ENCODE data around the gene RNF208. TPM values are rescaled to one million over a fixed set of nuclear protein-coding genes. Genes with fewer than 3 reads are reported as not detected.
A peak's percentile ranks its signal among the peaks of the same experiment; 100 is the strongest.

Gene RNF208
- total RNA-seq, 4 donors from 2014 or later = 1.2 to 4.2 (median 2.4) TPM

DNA sequence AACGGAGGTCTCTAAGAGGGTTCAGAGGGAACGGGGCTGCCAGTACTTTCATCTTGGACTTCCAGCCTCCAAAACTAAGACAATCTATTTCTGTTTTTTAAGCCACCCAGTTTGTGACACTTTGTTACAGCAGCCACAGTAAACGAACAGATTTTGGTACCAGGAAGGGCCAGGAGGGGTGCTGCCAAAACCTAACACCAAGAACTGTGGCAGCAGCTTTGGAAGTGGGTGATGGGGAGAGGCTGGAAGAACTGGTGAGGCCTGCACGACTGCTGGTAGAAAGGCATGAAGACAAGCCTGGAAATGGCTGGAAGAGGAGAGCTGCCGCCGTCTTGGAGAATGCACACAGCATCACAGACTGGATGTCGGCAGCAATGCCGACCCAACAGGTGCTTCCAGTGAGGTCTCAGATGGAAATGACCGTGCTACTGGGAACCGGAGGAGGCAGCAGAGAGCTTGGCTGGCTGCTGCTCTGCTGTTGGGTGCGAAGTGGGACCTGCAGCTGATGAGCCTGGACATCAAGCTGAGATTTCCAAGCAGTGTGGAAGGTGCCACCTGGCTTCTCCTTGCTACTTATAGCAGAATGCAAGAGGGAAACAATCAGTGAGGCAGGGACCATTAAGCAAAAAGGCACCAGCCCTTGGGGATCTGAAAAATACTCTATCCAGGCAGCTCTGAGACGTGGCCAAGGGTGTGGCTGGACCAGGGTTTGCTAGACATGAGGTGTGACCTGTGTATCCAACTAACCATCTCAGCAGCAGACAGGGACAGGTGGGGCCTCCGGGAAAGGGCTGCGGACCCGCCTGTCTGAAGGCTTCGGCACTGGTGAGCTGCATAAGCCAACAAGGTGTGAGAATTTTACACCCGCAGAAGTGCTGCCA lies 45.5 kb downstream of the RNF208 start:
- WGBS = 50% methylated on average over 12 of the region's 17 CpGs
- TF ChIP-seq EP300 (IDR thresholded peaks at IDR 0.05) (no peak), POLR2A (IDR thresholded peaks at IDR 0.05; ENCODE audit: low read depth) (no peak)
- TF ChIP-seq, protein P1, sequence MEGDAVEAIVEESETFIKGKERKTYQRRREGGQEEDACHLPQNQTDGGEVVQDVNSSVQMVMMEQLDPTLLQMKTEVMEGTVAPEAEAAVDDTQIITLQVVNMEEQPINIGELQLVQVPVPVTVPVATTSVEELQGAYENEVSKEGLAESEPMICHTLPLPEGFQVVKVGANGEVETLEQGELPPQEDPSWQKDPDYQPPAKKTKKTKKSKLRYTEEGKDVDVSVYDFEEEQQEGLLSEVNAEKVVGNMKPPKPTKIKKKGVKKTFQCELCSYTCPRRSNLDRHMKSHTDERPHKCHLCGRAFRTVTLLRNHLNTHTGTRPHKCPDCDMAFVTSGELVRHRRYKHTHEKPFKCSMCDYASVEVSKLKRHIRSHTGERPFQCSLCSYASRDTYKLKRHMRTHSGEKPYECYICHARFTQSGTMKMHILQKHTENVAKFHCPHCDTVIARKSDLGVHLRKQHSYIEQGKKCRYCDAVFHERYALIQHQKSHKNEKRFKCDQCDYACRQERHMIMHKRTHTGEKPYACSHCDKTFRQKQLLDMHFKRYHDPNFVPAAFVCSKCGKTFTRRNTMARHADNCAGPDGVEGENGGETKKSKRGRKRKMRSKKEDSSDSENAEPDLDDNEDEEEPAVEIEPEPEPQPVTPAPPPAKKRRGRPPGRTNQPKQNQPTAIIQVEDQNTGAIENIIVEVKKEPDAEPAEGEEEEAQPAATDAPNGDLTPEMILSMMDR (IDR thresholded peaks at IDR 0.05) = peak in 2 of 3 experiments; percentile 6 to 47
- peaks cover 0 to 8% (median 3%) of the 10 kb centered on the region in 4 donors for H3K4me1 ChIP-seq
- H3K36me3 ChIP-seq = peaks cover 20 to 48% (median 41%) of the 10 kb centered on the region in 4 donors
- DNase-seq (ENCODE audit: extremely low spot score) = no peak
- intact Hi-C loops (cut with DNase I) = no loop called here
- H3K27ac ChIP-seq (replicated peaks in 1 of 4) = no peak overlapping the region
- peaks cover 0 to 27% (median 0%) of the 10 kb centered on the region in 4 donors for H3K27me3 ChIP-seq
- H3K9me3 ChIP-seq = no peaks in the 10 kb centered on the region
- H3K4me3 ChIP-seq = no peak overlapping the region

DNA sequence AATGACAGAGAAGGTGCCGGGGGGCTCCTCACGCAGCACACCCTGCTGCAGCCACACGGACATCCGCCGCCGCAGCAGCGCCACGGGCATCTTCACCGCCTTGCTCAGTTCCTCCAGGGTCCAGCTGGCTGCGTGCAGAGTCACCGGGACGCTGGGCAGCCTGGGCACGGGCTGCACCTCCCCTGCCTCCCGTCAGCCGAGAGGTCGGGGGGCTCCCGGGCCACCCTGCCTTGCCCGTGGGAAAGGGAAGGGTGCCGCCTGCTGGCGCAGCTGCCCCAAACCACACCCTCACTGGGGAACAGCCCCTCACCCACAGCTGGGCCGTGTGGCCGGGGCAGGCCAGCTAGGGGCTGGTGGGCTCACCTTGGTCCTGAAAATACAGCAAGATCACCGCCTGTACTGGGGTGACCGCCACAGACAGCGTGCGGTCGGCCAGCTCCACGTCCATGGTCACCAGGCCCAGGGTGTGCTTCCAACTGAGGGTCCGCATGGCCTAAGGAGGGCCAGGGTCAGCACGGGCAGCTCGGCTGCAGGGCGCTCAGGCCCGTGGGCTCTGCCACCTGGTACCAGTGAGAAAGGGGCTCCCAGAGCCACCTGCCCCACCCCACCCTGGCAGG lies 46.6 kb downstream of the RNF208 start:
- Histone ChIP-seq H3K4me1 (peaks cover 0 to 8% (median 3%) of the 10 kb centered on the region in 4 donors), H3K9me3 (no peaks in the 10 kb centered on the region), H3K36me3 (peaks cover 11 to 37% (median 30%) of the 10 kb centered on the region in 4 donors), H3K27ac (replicated peaks in 1 of 4) (no peak overlapping the region), H3K4me3 (no peak overlapping the region), H3K27me3 (peaks cover 0 to 38% (median 3%) of the 10 kb centered on the region in 4 donors)
- TF ChIP-seq EP300 (IDR thresholded peaks at IDR 0.05) (no peak), POLR2AphosphoS5 (IDR thresholded peaks at IDR 0.05) (peak in 1 of 2 donors; percentile 11)
- no peak for DNase-seq (ENCODE audit: extremely low spot score)
- intact Hi-C loops (cut with DNase I) = no loop called here
- 22% methylated on average over 15 of the region's 33 CpGs for WGBS

DNA sequence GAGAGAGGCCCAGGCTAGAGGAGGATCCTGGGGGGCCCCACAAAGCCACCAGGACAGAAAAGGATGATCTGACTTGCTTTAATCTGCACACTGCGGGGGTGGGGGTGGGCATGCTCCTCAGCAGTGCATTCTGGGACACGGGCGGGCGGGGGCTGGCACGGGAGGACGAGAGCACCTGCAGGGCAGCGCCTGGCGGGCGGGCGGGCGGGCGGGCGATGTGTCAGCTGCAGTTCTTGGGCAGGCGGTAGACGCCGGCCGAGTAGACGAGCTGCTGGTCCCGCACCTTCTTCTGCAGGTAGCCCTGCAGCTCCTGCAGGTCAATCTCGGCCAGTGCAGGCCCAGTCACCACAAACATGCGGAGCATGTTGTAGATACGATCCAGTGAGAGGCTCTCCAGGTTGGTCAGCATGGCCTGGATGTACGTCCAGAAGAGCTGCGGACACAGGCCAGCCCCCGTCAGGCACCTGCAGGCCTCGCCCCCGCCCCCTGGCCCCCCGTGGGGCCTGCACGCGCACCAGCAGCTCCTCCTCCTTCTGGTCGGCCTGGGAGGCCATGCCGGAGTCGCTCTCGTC lies 47.2 kb downstream of the RNF208 start:
- Histone ChIP-seq H3K27ac (replicated peaks in 1 of 4) (no peak overlapping the region), H3K4me3 (no peak overlapping the region), H3K4me1 (peaks cover 1 to 14% (median 7%) of the 10 kb centered on the region in 4 donors), H3K27me3 (peaks cover 0 to 44% (median 9%) of the 10 kb centered on the region in 4 donors), H3K9me3 (no peaks in the 10 kb centered on the region), H3K36me3 (peaks cover 5 to 31% (median 23%) of the 10 kb centered on the region in 4 donors)
- intact Hi-C loops (cut with DNase I) = no loop called here
- WGBS = 85% methylated on average over 5 of the region's 34 CpGs
- TF ChIP-seq, protein P1 (IDR thresholded peaks at IDR 0.05) = no peak
- TF ChIP-seq EP300 (IDR thresholded peaks at IDR 0.05) (no peak), POLR2AphosphoS5 (IDR thresholded peaks at IDR 0.05) (no peak), POLR2A (IDR thresholded peaks at IDR 0.05; ENCODE audit: low read depth) (no peak)
- no peak for DNase-seq (ENCODE audit: extremely low spot score)

DNA sequence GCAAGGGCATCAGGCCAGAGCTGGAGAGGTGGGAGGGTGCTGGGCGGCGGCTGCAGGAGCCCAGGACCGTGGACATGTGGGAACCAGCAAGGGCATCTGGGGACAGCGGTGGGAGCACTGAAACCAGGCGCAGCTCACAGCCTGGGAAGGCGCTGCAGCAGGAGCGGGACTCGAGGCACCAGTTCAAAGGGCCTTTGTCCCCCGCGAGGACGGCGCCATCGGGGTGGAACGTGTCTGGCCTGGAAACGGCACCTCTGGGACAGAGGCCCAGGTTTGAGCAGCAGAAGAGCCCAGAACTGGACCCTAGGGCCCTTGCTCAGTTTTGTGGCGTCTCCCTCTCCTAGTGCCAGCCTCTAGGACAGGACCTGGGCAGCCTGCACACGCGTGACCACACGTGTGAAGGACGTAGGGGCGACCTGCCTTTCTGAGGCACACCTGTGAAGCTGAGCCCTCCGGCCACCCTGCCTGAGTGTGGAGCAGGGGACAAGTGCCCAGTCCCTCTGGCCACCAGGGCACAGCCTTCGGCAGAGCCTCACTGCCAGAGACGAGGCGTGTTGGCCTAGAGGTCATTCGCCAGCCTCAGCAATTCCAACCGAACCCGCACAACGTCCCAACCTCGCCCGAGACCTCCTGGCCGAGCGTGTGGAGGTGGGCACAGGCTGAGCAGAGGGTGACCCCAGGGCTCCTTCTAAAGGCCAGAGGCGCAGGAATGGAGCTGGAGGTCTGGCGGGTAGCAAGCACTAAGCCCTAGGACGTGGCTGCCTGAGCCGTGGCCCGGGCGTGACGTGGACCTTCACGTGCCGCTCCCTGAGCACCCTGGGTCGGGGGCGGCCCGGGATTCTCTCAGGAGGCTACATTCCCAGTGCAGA lies 48.0 kb downstream of the RNF208 start:
- DNase-seq (ENCODE audit: extremely low spot score) = no peak
- no peaks in the 10 kb centered on the region for H3K9me3 ChIP-seq
- peaks cover 9 to 21% (median 15%) of the 10 kb centered on the region in 4 donors for H3K4me1 ChIP-seq
- peaks cover 0 to 23% (median 16%) of the 10 kb centered on the region in 4 donors for H3K36me3 ChIP-seq
- TF ChIP-seq, protein P1 (IDR thresholded peaks at IDR 0.05) = no peak
- TF ChIP-seq EP300 (IDR thresholded peaks at IDR 0.05) (no peak), POLR2A (IDR thresholded peaks at IDR 0.05; ENCODE audit: low read depth) (no peak), POLR2AphosphoS5 (IDR thresholded peaks at IDR 0.05) (no peak)
- intact Hi-C loops (cut with DNase I) = no loop called here
- H3K27me3 ChIP-seq = peaks cover 6 to 52% (median 16%) of the 10 kb centered on the region in 4 donors
- H3K4me3 ChIP-seq = no peak overlapping the region
- H3K27ac ChIP-seq (replicated peaks in 1 of 4) = no peak overlapping the region
- WGBS = 83% methylated on average over 37 of the region's 45 CpGs

Data from esophagus muscularis mucosa (tissue), 4 donors.